Measurements from ENCODE around the gene FBXO47. TPM values are rescaled to one million over a fixed set of nuclear protein-coding genes. Genes with fewer than 3 reads are reported as not detected.

The FBXO47 gene
- total and polyA plus RNA-seq, 2 of the 13 experiments (the other 11 are each of a cell fraction or from before 2014, with no cell fraction given): not detected

DNA sequence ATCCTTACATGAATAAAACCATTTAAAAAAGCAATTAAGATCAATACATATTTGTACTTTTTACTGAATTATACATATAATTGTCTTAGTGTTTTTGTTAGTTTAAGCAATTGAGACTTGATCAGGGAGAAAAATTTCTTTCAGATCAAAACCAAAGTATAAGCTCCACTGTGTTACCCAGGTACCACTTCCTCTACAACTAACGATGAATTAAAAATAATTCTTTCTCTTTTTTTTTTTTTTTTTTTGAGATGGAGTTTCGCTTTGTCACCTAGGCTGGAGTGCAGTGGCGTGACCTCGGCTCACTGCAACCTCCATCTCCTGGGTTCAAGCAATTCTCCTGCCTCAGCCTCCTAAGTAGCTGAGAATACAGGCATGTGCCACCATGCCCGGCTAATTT lies 6.8 kb downstream of the FBXO47 start:
- H3K4me1 ChIP-seq (ENCODE audit: insufficient read depth, low read length): no peaks in the 10 kb centered on the region
- intact Hi-C loops (cut with micrococcal nuclease; ENCODE audit: unreplicated experiment): no loop called here

DNA sequence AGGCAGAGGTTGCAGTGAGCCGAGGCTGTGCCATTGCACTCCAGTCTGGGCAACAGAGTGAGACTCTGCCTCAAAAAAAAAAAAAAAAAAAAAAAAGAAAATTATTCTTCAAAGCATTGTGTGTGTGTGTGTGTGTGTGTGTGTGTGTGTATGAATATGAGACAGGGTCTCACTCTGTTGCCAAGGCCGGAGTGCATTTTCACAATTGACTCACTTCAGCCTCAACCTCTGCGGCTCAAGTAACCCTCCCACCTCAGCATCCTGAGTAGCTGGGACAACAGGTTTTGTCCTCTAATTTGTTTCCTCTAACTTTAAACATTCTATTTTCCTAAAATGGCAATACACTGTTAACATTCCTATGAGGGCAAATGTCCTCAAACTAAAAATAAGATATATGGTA lies 7.7 kb downstream of the FBXO47 start:
- Histone ChIP-seq H2AFZ (ENCODE audit: low read length) (no peak overlapping the region), H3K9me3 (ENCODE audit: low read length) (no peaks in the 10 kb centered on the region), H3K4me3 (replicated peaks in 1 of 3; ENCODE audit: insufficient read depth in 1 of 3, low read depth in 2 of 3, low read length in 3 of 3) (no peak overlapping the region), H4K20me1 (ENCODE audit: insufficient read depth, low read length) (no peaks in the 10 kb centered on the region), H3K9ac (ENCODE audit: insufficient read depth, low read depth, low read length) (no peak overlapping the region), H3K4me1 (ENCODE audit: insufficient read depth, low read length) (no peaks in the 10 kb centered on the region), H3K27ac (ENCODE audit: extremely low read length, insufficient read depth, low read length) (no peak overlapping the region), H3K27me3 (ENCODE audit: control insufficient read depth in 1 of 2, insufficient read depth in 2 of 2, low read length in 2 of 2) (no peaks in the 10 kb centered on the region), H3K36me3 (replicated peaks in 1 of 2; ENCODE audit: control insufficient read depth in 1 of 2, insufficient read depth in 2 of 2, low read length in 2 of 2) (no peaks in the 10 kb centered on the region), H3K79me2 (ENCODE audit: insufficient read depth, low read length) (no peaks in the 10 kb centered on the region), H3K4me2 (ENCODE audit: low read depth, low read length) (no peak overlapping the region)
- WGBS (ENCODE audit: low lambda C conversion rate): 76% methylated on average over 3 of the region's 3 CpGs
- DNase-seq (ENCODE audit: low spot score): no peak
- ChIA-PET POLR2A (no interaction called here), CTCF (ENCODE audit: low intra/inter-chr PET ratio, low total read pairs) (no interaction called here)
- FAIRE-seq: no peak
- in situ Hi-C loops (cut with HindIII; ENCODE audit: extremely low pct_ligation_motif_present, low pct_unique_long_range_greater_than_20kb) (no loop called here), intact Hi-C loops (cut with micrococcal nuclease; ENCODE audit: unreplicated experiment) (no loop called here)
- BruUV-seq (replicated peaks): no TSS peak
- no peak for ATAC-seq
- no peak for TF ChIP-seq ZFP36 (IDR thresholded peaks at IDR 0.05; ENCODE audit: borderline replicate concordance, low read depth, low read length, partially characterized antibody)
- TF ChIP-seq GATA4 (IDR thresholded peaks at IDR 0.05; ENCODE audit: borderline replicate concordance, low read depth): no peak
- no peak for TF ChIP-seq ZNF670 (CRISPR knock-in tag; IDR thresholded peaks at IDR 0.05; ENCODE audit: borderline replicate concordance)
- TF ChIP-seq, protein P1, sequence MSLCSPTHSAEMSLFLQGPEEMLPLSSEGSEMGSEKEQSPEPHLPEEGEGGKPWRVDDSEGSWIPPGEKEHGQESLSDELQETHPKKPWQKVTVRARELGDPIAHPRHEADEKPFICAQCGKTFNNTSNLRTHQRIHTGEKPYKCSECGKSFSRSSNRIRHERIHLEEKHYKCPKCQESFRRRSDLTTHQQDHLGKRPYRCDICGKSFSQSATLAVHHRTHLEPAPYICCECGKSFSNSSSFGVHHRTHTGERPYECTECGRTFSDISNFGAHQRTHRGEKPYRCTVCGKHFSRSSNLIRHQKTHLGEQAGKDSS (CRISPR knock-in tag; IDR thresholded peaks at IDR 0.05; ENCODE audit: borderline replicate concordance, low read depth): no peak
- TF ChIP-seq SUZ12 (IDR thresholded peaks at IDR 0.05; ENCODE audit: low read depth, low read length): no peak
- TF ChIP-seq CEBPG (CRISPR knock-in tag; IDR thresholded peaks at IDR 0.05): no peak
- no peak for TF ChIP-seq ZMAT3 (CRISPR knock-in tag; conservative IDR thresholded peaks at IDR 0.05)
- TF ChIP-seq, protein P2, sequence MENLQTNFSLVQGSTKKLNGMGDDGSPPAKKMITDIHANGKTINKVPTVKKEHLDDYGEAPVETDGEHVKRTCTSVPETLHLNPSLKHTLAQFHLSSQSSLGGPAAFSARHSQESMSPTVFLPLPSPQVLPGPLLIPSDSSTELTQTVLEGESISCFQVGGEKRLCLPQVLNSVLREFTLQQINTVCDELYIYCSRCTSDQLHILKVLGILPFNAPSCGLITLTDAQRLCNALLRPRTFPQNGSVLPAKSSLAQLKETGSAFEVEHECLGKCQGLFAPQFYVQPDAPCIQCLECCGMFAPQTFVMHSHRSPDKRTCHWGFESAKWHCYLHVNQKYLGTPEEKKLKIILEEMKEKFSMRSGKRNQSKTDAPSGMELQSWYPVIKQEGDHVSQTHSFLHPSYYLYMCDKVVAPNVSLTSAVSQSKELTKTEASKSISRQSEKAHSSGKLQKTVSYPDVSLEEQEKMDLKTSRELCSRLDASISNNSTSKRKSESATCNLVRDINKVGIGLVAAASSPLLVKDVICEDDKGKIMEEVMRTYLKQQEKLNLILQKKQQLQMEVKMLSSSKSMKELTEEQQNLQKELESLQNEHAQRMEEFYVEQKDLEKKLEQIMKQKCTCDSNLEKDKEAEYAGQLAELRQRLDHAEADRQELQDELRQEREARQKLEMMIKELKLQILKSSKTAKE (CRISPR knock-in tag; IDR thresholded peaks at IDR 0.05; ENCODE audit: borderline replicate concordance): no peak
- TF ChIP-seq, protein P3, sequence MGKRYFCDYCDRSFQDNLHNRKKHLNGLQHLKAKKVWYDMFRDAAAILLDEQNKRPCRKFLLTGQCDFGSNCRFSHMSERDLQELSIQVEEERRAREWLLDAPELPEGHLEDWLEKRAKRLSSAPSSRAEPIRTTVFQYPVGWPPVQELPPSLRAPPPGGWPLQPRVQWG (CRISPR knock-in tag; IDR thresholded peaks at IDR 0.05; ENCODE audit: borderline replicate concordance, low read depth): no peak
- TF ChIP-seq STAG1 (CRISPR knock-in tag; IDR thresholded peaks at IDR 0.05): no peak
- TF ChIP-seq NR3C1 (CRISPR knock-in tag; IDR thresholded peaks at IDR 0.05): no peak
- no peak for TF ChIP-seq ZNF234 (CRISPR knock-in tag; conservative IDR thresholded peaks at IDR 0.05)

More for the DNA sequence above, 6.8 kb downstream of the FBXO47 start:
- DNase-seq (ENCODE audit: low spot score) (no peak), ATAC-seq (no peak), FAIRE-seq (no peak)
- POLR2A ChIA-PET: no interaction called here
- in situ Hi-C loops (cut with HindIII; ENCODE audit: extremely low pct_ligation_motif_present, low pct_unique_long_range_greater_than_20kb): no loop called here
- no peak overlapping the region for H2AFZ ChIP-seq (ENCODE audit: low read length)
- no peaks in the 10 kb centered on the region for H3K79me2 ChIP-seq (ENCODE audit: insufficient read depth, low read length)
- no peak overlapping the region for H3K4me2 ChIP-seq (ENCODE audit: low read depth, low read length)
- H4K20me1 ChIP-seq (ENCODE audit: insufficient read depth, low read length): no peaks in the 10 kb centered on the region
- H3K9me3 ChIP-seq (ENCODE audit: low read length): no peaks in the 10 kb centered on the region
- H3K36me3 ChIP-seq (replicated peaks in 1 of 2; ENCODE audit: control insufficient read depth in 1 of 2, insufficient read depth in 2 of 2, low read length in 2 of 2): no peaks in the 10 kb centered on the region
- H3K27me3 ChIP-seq (ENCODE audit: control insufficient read depth in 1 of 2, insufficient read depth in 2 of 2, low read length in 2 of 2): no peaks in the 10 kb centered on the region
- 11% methylated on average over 5 of the region's 5 CpGs for WGBS (ENCODE audit: low lambda C conversion rate)
- H3K9ac ChIP-seq (ENCODE audit: insufficient read depth, low read depth, low read length): no peak overlapping the region
- TF ChIP-seq ZNF768 (CRISPR knock-in tag; IDR thresholded peaks at IDR 0.05): no peak
- TF ChIP-seq POLR2A (IDR thresholded peaks at IDR 0.05; ENCODE audit: insufficient read depth in 1 of 2, low read depth in 2 of 2, low read length in 2 of 2): no peak
- no peak for TF ChIP-seq RBFOX2 (IDR thresholded peaks at IDR 0.05; ENCODE audit: low read depth, low read length)
- no peak for TF ChIP-seq NBN (conservative IDR thresholded peaks at IDR 0.05)
- TF ChIP-seq ZNF883 (CRISPR knock-in tag; IDR thresholded peaks at IDR 0.05; ENCODE audit: not compliant biosample characterization): no peak
- TF ChIP-seq ZNF10 (CRISPR knock-in tag; IDR thresholded peaks at IDR 0.05; ENCODE audit: borderline replicate concordance, low read depth): no peak
- TF ChIP-seq ZBTB1 (CRISPR knock-in tag; IDR thresholded peaks at IDR 0.05; ENCODE audit: borderline replicate concordance): no peak
- no peak for TF ChIP-seq ZMYM3 (CRISPR knock-in tag; IDR thresholded peaks at IDR 0.05)
- no peak for TF ChIP-seq RBM22 (optimal IDR thresholded peaks at IDR 0.05; ENCODE audit: low read length)
- H3K4me3 ChIP-seq (replicated peaks in 1 of 3; ENCODE audit: insufficient read depth in 1 of 3, low read depth in 2 of 3, low read length in 3 of 3): no peak overlapping the region
- CTCF ChIA-PET (ENCODE audit: low intra/inter-chr PET ratio, low total read pairs): no interaction called here
- no TSS peak for BruUV-seq (replicated peaks)
- H3K27ac ChIP-seq (ENCODE audit: extremely low read length, insufficient read depth, low read length): no peak overlapping the region

Measured in HepG2 (cell line).